Activated T-helper 9 cell treated with anti-CD3 and anti-CD28 coated beads, Interleukin-2, amount 50 U/mL, for 16 hours (primary cell): ENCODE results near the gene GADD45A.

Source experiments
- DNase-seq: peaks from one replicate; pipeline ENCODE4 v3.0.0-alpha.2; 2020; ENCODE audit warnings: low read depth

Gene GADD45A

DNA sequence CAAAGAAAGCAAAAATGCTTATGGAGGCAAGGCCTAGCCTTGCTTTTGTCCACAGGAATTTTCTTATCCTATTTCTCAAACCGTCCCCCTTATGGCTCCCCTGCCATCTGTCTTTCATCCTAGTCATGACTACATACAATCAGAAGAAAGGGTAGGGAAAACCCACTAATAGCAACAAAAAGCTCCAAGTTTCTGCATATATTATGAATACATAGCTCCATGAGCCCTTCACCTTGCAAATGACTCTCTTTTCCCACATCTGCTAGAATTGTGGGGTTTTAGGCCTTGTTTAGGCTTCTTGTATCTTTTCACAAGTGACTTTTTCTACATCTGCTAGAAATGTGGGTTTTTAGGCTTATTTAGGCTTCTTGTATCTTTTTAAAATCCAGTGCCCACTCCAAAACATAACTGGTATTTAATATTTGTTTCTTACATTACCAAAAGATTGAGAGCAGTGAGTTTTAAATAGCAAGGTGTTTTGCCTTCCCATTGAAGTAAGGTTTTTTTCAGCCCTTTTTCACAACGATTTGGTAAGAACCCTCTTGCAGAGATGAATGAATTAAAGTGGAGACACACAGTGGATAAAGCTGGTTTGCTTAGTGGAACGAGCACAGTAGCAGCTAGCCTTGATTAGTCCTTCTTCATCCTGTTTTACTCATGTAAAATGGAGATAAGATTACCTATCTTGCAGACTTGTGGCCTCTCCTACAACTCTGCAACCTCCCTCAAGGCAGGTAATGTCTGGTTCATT lies 4.4 kb downstream of the GADD45A start:
- DNase-seq, result no peak

- no peak for DNase-seq
Observed at GRCh38 chr1:67690018-67690363, 5.0 kb downstream of the GADD45A start.

GRCh38 chr1:67690411-67690810 lies 5.4 kb downstream of the GADD45A start:
- no peak for DNase-seq

GRCh38 chr1:67691712-67692111 lies 6.7 kb downstream of the GADD45A start:
- no peak for DNase-seq

DNA sequence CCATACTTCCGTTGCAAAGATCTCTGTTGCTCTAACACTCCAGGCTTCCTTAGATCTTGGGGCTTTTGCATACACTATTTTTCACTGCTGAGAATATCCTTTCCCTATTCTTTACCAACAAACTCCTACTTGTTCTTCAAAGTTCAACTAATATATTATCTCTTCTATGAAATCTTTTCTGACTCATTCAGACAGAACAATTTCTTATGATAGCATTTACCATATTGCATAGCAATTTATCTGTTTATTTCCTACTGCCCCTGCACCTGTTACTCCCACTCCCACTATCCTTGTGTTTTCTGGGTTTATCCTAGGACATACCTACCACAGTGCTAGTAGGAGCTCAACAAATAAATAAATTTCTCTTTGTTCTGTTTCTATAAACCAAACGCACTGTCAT lies 11.0 kb downstream of the GADD45A start:
- no peak for DNase-seq

GRCh38 chr1:67696708-67697107 lies 11.7 kb downstream of the GADD45A start:
- no peak for DNase-seq

DNA sequence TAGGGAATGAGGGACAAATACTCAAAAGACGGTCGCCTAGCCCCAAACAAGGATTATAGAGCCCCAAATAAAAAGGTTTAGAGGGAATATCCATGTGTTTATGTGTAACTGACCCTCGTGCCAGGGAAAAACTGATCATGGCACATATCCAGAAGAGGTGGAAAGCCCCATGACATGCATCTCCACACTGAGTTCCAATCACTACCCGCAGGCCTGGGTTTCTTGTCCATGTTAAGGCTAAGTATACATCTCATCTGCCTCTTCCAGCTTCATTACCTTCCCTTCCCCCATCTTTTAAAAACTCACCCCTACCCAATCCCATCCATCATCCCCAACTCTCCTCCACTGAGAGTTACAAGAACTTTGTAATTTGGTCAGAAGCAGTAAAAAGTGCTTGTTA lies 15.2 kb downstream of the GADD45A start:
- no peak for DNase-seq

GRCh38 chr1:67700692-67701410 lies 15.8 kb downstream of the GADD45A start:
- DNase-seq, result no peak

DNA sequence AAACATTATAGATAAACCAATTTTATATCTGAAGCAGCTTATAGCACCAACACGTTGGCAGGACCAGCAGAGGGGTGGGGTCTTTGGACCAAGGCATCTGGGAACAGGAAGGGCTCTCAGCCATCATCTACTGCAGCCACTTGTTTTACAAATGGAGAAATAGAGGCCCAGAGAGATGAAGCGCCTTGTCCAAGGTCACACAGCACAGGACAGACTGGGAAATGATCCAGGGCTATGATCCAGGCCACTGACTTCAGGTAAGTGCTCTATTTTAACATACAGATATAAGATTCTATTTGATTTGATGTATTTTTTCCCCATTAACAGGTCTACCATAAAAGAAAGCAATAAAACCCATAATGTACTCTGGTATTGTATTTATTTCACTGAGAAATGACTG lies 16.9 kb downstream of the GADD45A start:
- DNase-seq, result no peak

- no peak for DNase-seq
Observed at GRCh38 chr1:67704351-67704750, 19.4 kb downstream of the GADD45A start.

DNA sequence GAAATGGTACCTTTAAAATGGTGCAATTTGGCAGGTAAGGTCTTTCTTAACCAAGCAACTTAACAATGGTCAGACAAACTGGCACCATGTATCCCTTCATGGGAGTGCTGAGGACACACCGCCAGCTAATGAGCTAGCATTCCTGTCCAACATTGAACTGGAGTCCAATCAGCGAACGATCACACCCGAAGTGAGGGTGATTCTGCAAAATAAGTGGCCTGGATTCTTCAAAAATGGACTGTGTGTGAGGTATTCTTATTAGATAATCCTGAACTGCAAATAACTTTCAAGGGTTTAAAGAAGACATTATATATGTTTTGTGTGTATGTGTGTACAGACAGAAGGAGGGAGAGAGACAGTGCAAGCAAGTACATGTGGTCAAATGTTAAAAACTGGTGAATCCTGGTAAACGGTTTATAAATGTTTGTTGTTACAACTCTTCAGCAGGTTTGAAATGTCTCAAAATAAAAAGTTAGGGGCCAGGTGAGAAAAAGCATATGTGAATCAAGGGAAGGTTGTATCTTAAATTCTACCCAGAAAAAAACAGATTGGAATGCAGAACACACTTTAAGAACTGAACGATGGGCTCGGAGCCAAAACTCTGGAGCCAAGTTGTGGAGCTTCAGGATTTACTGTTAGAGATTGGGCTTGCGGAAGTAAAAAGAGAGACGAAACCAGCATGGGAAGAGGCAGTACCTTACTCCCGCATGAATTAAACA lies 20.9 kb downstream of the GADD45A start:
- DNase-seq, result no peak

DNA sequence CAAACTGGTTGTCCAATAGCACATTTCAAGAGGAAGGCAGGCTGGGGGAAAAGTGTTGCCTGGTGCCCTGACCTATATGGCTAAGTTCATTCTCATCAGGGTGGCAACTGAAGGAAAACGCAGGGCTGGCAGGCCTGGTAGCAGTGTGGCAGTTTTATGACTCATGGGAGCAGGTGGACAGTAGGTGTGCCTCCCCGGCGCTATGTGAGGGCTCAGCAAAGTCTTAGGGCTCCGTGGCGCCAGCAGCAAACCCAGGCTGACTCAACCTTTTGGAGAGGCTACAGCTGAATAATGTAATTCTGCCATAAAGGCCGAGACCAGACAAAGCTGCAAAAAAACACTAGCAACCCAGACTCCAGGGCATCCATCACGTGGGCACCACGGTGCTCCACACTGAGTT lies 23.6 kb downstream of the GADD45A start:
- no peak for DNase-seq

GRCh38 chr1:67710417-67710816 lies 25.4 kb downstream of the GADD45A start:
- DNase-seq, result no peak

DNA sequence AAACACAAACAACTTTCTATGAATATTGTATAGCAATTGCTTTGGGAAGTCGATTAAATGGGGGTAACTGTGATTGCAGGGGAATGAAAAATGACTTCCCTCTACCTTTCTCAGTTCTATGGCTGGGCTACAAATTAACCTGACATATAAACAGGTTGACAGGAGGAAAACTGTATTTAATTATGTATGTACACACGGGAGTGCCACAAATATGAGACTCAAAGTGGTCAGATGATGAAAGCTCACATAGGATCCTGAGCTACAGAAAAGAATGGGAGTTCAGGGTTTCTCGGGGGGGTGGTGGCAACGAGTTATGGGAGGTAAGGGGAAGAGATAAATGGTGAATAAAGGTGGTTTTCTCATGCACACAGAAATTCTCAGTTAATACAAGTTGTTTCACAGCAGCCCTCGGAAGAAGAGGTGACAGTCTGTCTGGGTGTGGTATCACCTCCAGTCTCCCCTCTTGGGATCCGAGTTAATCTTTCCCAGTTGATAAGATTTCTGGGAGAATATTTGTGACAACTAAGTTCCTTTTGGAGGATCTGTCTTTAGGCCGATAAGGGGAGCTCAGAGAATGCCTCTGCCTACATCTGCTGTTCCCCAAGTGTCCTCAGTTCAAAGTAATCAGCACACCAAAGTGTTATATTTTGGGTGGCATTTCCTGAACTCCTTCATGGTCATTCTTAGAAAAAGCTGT lies 26.3 kb downstream of the GADD45A start:
- DNase-seq, result no peak

GRCh38 chr1:67711855-67712212 lies 26.8 kb downstream of the GADD45A start:
- no peak for DNase-seq

DNA sequence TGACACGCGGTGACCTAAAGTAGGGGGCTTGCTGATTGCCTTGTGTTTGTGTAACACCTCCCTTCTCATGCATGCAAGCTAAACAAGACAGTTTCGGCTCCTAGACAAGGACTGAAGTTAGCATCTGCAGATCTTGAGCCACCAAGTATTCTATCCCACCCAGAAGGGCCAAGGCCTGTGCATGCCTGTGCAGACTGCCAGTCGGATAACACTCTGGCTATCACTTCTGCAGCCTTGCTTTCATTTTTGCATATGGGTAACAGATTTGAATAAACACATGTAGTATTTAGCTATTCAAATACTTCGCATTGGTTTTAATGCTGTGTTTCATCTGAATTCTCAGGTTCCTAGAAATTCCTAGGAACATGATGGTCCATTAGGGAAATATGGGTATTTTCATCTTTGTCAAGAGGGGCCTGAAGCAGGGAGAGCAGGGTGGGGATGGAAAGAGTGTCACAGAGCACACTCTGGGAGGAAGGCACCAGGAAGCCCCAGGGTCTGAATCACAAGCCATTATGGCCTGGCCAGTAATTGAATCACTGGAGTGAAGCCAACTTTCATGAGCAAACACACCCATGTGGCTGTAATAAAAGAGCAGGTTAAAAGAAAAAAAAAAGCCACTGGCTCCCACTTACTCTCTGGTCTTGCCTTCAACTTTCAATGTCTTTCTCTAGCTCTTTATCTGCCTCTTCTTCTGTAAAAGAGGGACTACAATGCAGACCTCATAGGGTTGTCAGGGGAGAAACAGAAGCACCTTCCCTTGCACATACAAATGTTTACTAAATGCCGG lies 28.3 kb downstream of the GADD45A start:
- no peak for DNase-seq

DNA sequence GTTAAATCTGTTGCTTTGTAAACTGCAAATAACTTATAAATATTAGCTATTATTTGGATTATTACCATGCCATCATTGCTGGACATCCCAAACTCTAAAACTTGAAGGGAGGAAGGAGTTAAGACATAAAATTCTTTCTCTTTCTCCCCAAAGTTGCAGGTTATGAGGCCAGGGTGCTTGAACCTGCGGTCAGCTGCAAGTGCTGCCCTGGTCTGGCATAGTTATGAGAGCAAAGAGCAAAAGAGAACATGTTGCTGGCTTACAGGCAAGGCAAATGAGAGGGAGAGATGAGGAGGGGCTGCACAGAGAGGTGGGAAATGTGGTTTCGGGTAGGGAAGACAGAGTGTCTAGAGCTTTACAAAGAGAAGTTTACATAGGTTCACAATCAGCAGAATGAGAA lies 30.8 kb downstream of the GADD45A start:
- no peak for DNase-seq

- no peak for DNase-seq
Observed at GRCh38 chr1:67716800-67717199, 31.8 kb downstream of the GADD45A start.

DNA sequence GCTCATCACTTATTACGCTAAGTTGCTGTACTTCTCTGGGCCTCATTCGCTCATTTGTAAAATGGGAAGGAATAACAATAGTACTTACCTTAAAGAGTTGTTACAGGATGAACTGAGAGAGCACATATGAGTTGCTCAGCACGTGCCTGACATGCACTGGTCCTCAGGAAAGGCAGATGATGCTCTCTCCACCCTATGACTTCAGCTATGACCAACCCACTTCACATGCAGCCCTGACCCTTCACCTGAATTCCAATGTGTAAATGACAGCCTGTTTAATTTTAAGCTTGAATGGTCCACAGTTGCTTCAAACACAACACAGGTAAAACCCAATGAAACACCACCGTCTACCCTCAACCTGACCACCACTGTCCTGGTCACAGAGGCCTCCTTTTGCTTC lies 32.9 kb downstream of the GADD45A start:
- no peak for DNase-seq

- DNase-seq, result no peak
Observed at GRCh38 chr1:67719329-67720196, 34.6 kb downstream of the GADD45A start.

DNA sequence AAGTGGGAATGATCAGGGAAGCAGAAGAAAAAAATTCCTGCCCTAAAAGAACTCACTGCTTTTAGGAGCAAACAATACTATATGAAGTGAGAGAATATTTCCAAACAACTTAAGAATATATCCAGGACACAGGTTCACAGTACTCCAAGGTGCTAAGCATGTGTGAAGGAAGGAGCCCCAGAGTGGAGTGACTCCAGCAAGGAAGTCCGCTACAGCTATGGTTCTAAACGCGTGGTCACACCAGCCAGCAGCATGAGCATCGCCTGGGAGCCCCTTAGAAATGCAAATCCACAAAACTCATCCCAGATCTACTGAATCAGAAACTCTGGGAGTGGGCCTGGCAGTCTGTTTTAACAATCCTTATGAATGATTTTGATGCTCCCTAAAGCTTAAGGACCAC lies 36.1 kb downstream of the GADD45A start:
- DNase-seq, result no peak
